Parathyroid adenoma (tissue), 2 donors: ENCODE results near the gene CC2D1A.

Source experiments
- H2AFZ ChIP-seq: fragments of 300-600 bp; sonication (generic); one replicate; pipeline ENCODE4 v1.7.0; 2017; ENCODE audit warnings: antibody characterized with exemption, mild to moderate bottlenecking
- H3K27ac ChIP-seq: fragments of 300-600 bp; sonication (generic); one replicate; pipeline ENCODE4 v1.7.0; 2017
- H3K27me3 ChIP-seq: fragments of 300-600 bp; sonication (generic); one replicate; pipeline ENCODE4 v1.7.0; 2017; ENCODE audit warnings: low read length; ENCODE audit not compliant: control insufficient read depth, insufficient read depth
- H3K36me3 ChIP-seq: fragments of 300-600 bp; sonication (generic); one replicate; pipeline ENCODE4 v1.7.0; 2017; ENCODE audit warnings: low read length; ENCODE audit not compliant: control insufficient read depth, insufficient read depth
- H3K4me1 ChIP-seq: fragments of 300-600 bp; sonication (generic); one replicate; pipeline ENCODE4 v1.7.0; 2017; ENCODE audit warnings: control low read depth
- H3K4me2 ChIP-seq: fragments of 300-600 bp; sonication (generic); one replicate; pipeline ENCODE4 v1.7.0; 2017; ENCODE audit warnings: low read length
- H3K4me3 ChIP-seq: fragments of 300-600 bp; sonication (generic); one replicate; pipeline ENCODE4 v1.7.0; 2017; ENCODE audit warnings: low read depth, low read length
- H3K79me2 ChIP-seq: fragments of 300-600 bp; sonication (generic); one replicate; pipeline ENCODE4 v1.7.0; 2017; ENCODE audit warnings: control low read depth
- H3K9ac ChIP-seq: fragments of 300-600 bp; sonication (generic); one replicate; pipeline ENCODE4 v1.7.0; 2017; ENCODE audit warnings: mild to moderate bottlenecking
- H3K9me3 ChIP-seq: fragments of 300-600 bp; sonication (generic); one replicate; pipeline ENCODE4 v1.7.0; 2017; ENCODE audit warnings: low read length; ENCODE audit not compliant: control insufficient read depth
- CTCF ChIP-seq: fragments of 300-600 bp; sonication (generic); IDR thresholded peaks from one replicate; pipeline ENCODE4 v1.7.0; 2017; ENCODE audit warnings: antibody characterized with exemption, mild to moderate bottlenecking
- donor health status: primary hyperparathyroidism.

CC2D1A gene

DNA sequence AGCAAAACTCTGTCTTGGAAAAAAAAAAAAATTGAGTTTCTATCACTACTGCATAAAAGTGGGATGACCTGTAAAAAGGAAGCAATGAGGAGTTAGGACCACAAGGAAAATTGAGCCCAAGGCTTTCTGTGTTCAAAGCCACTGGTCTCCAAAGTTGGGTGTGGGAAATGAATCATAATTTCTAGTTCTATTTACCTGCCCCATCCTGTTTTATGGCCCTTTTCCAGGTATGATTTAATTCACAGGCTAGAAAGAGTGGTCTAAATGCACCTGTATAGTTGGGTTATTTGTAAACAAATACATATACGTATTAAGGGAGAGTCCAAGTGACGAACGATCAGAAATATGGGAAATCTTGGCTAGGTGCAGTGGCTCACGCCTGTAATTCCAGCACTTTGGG lies 40.4 kb downstream of the CC2D1A start:
- H3K36me3 ChIP-seq, result no peaks in the 10 kb centered on the region
- no peaks in the 10 kb centered on the region for H3K9me3 ChIP-seq
- no peaks in the 10 kb centered on the region for H3K4me1 ChIP-seq
- TF ChIP-seq CTCF, result no peak
- H3K27ac ChIP-seq, result no peak overlapping the region
- no peaks in the 10 kb centered on the region for H3K27me3 ChIP-seq
- no peak overlapping the region for H2AFZ ChIP-seq
- H3K4me2 ChIP-seq, result no peak overlapping the region
- H3K79me2 ChIP-seq, result no peaks in the 10 kb centered on the region
- no peak overlapping the region for H3K9ac ChIP-seq
- no peak overlapping the region for H3K4me3 ChIP-seq

GRCh38 chr19:13951043-13951442 lies 45.0 kb downstream of the CC2D1A start:
- H3K4me1 ChIP-seq, result peaks cover 12% of the 10 kb centered on the region
- no peak overlapping the region for H3K27ac ChIP-seq
- H3K9ac ChIP-seq, result no peak overlapping the region
- H3K4me3 ChIP-seq, result no peak overlapping the region
- H3K9me3 ChIP-seq, result no peaks in the 10 kb centered on the region
- H3K36me3 ChIP-seq, result no peaks in the 10 kb centered on the region
- TF ChIP-seq CTCF, result no peak
- H3K79me2 ChIP-seq, result peaks cover 12% of the 10 kb centered on the region
- H3K27me3 ChIP-seq, result no peaks in the 10 kb centered on the region
- H3K4me2 ChIP-seq, result no peak overlapping the region
- peak overlapping the region; percentile 38 for H2AFZ ChIP-seq

GRCh38 chr19:13951799-13952153 lies 45.8 kb downstream of the CC2D1A start:
- Histone ChIP-seq H3K36me3 (no peaks in the 10 kb centered on the region), H3K79me2 (peaks cover 12% of the 10 kb centered on the region), H3K27ac (peak overlapping the region; percentile 70), H3K27me3 (no peaks in the 10 kb centered on the region), H3K4me2 (peak overlapping the region; percentile 91), H3K4me1 (peaks cover 12% of the 10 kb centered on the region), H2AFZ (peak overlapping the region; percentile 91), H3K4me3 (peak overlapping the region; percentile 56), H3K9ac (peak overlapping the region; percentile 11), H3K9me3 (no peaks in the 10 kb centered on the region)
- no peak for TF ChIP-seq CTCF

DNA sequence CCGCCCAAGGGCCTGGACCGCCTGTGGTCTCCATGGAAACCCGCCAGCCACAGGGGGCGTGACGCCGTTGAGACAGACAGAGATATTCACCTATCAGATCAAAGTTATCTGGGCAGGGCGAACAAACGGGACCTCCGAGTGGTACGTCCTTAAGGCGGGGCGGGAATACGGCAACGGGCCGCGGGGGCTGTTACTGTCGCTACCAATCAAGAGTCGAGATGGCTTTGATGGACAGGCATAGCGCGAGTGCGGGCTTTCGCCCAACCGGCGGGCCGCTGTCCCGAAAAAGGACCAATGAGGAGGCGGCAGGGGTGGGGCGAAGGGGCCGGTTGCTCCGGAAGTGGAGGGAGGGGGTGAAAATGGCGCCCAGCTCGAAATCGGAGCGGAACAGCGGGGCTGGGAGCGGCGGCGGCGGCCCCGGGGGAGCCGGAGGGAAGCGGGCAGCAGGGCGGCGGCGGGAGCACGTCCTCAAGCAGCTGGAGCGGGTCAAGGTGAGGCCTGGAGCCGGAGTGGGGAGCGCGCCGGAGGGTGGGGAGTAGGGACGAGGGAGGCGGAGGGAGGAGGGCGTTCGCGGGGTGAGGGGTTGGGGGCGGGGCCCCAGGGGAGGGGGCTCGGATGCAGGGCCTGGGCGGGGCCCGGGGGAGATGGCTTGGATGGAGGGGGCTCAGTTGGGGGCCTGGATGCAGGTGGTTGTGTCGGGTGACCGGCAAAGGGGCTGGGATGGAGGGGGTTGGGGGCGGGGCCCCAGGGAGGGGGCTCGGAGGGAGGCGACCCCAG lies 46.3 kb downstream of the CC2D1A start, which contains the start of gene DCAF15:
TSS of gene DCAF15 (plus strand) at position 356 of the 777 bp plus-strand sequence. CDS start at position 360, 4 bp downstream.
- H3K36me3 ChIP-seq, result no peaks in the 10 kb centered on the region
- peaks cover 12% of the 10 kb centered on the region for H3K4me1 ChIP-seq
- peak within 1 kb of the TSS; percentile 91 for H2AFZ ChIP-seq
- peak within 1 kb of the TSS; percentile 91 for H3K4me2 ChIP-seq
- H3K79me2 ChIP-seq, result peaks cover 12% of the 10 kb centered on the region
- peak within 1 kb of the TSS; percentile 74 for H3K4me3 ChIP-seq
- no peaks in the 10 kb centered on the region for H3K9me3 ChIP-seq
- H3K9ac ChIP-seq, result peak within 1 kb of the TSS; percentile 11
- peak within 1 kb of the TSS; percentile 70 for H3K27ac ChIP-seq
- no peak for TF ChIP-seq CTCF
- H3K27me3 ChIP-seq, result no peaks in the 10 kb centered on the region
